22Rv1 (cell line): ENCODE data around the gene DVL2.

Experiments used
- H3K27ac ChIP-seq: fragments of 450-650 bp; 2 replicates; pipeline ENCODE4 v1.5.1; 2017
- ZFX ChIP-seq: fragments of 450-650 bp; IDR thresholded peaks from 2 replicates; pipeline ENCODE4 v1.6.1; 2017; ENCODE audit warnings: antibody characterized with exemption, borderline replicate concordance
- TF ChIP-seq, protein P1 (sequence below): fragments of 450-650 bp; IDR thresholded peaks from 2 replicates; pipeline ENCODE4 v1.5.1; 2017; ENCODE audit warnings: mild to moderate bottlenecking

Gene DVL2

DNA sequence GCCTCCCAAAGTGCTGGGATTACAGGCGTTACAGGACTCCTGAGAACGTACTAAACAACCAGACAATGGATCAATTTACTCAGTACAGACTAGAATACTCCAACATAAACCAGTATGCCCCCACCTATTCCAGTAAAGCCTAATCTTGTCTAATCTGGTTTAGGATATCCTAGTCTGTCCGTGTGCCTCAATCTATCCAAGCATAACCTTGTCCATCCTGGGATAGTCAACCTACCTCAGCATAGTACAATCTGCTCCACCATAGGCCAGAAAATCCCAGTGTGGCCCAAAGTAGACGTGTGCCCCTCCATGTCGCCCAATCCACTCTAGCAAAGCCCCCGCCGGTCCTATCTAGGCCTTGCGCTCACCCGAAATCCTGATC is 625 bp downstream of the DVL2 start:
- TF ChIP-seq, protein P1, sequence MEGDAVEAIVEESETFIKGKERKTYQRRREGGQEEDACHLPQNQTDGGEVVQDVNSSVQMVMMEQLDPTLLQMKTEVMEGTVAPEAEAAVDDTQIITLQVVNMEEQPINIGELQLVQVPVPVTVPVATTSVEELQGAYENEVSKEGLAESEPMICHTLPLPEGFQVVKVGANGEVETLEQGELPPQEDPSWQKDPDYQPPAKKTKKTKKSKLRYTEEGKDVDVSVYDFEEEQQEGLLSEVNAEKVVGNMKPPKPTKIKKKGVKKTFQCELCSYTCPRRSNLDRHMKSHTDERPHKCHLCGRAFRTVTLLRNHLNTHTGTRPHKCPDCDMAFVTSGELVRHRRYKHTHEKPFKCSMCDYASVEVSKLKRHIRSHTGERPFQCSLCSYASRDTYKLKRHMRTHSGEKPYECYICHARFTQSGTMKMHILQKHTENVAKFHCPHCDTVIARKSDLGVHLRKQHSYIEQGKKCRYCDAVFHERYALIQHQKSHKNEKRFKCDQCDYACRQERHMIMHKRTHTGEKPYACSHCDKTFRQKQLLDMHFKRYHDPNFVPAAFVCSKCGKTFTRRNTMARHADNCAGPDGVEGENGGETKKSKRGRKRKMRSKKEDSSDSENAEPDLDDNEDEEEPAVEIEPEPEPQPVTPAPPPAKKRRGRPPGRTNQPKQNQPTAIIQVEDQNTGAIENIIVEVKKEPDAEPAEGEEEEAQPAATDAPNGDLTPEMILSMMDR, result no peak
- no peak for TF ChIP-seq ZFX

DNA sequence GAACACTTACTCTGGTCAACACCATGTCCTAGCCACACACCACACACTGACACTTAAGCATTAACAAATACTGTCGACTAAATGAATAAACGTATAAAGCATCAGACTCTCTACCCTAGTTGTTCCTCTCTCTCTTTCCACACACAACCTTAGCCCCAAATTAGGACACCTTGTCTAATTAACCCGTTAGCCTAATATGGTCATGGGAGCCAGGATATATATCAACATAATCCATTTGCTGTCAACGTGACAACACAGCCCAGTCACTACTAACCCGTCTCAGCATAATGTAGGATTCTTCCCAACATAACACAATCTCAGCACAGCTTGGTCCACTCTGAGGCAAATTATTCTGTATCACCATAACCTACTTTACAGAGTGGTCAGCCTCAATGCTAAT is 2.2 kb downstream of the DVL2 start:
- H3K27ac ChIP-seq, result no peak overlapping the region
- no peak for TF ChIP-seq ZFX
- TF ChIP-seq, protein P1, result no peak

More for the DNA sequence above, 625 bp downstream of the DVL2 start:
- peak overlapping the region; percentile 98 for H3K27ac ChIP-seq

DNA sequence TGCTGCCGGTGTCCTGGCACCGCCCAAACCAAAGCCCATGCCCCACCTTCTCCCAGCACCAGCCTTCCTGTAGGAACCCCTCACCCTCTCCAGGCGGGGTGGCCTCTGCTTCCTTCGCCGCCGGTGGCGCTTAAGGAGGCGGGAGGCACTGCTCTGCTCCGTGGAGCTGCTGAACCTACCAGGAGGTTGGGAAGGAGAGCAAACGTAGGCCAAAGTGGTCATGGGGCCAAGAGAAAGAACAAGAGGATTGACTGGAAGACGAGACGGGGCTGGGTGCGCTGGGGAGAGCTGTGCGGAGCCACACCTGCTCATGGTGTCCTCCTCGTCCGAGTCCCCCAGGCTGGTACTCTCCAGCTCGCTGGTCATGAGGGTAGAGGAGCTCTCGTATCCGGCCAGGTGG is 4.8 kb downstream of the DVL2 start:
- no peak for TF ChIP-seq ZFX
- TF ChIP-seq, protein P1, result no peak
- H3K27ac ChIP-seq, result no peak overlapping the region

DNA sequence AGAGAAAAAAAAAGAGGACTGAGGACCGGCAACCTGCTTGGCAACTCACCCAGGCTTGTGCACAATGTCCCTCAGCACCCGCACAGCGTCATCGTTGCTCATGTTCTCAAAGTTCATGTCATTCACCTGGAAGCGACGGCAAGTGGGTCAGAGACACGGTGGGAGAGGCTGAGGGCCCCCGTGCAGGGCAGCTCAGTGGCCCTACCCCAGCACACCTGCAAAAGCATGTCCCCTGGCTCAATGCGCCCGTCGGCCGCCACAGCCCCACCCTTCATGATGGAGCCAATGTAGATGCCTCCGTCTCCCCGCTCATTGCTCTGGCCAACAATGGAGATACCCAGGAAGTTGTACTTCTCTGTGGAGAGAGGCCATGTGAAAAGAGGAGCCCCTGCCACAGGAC is 5.4 kb downstream of the DVL2 start:
- no peak overlapping the region; the same call in 1 of the 2 replicates for H3K27ac ChIP-seq
- TF ChIP-seq ZFX, result no peak
- TF ChIP-seq, protein P1, result no peak

DNA sequence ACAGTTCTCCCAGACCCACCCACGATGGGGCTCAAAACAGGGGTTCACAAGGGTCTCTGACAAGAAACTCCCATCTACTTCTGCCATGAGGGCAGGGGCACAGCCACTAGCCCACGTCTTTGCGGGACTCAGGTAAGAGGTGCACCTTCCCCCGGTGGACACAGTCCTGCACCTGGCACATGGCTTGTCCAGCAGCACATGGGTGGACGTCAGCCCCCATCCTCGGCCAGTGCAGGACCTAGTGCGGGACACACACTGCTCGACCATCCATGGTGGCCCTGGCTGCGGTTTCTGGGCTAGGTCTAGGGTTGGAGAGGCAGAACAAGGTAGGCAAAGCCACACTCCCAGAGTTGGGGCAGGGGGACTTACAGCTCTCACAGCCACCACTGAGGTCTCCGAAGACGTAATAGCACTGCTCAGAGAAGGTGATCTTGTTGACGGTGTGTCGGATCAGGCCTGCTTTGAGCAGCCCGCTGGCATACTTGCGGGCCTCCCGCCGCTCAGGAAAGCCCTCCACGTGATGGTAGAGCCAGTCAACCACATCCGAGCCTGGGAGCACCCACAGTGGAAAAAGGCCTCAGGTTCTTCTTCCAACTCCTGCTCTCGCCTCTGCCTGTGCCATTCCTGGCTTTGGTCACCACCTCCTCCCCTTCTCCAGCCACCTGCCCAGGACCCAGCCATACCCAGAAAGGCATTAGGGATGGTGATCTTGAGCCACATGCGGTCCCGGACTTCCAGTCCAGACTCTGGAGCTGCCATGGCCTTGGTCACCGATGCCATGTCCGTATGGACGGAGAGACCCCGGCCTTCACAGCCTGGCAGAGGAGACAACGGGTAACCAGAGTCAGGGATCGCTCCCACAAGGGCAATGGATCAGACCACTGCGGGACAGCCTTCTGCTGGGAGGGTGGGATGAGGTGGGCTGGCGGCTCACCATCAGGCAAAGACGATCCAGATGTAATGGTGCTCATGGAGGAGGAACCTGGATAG is 7.3 kb downstream of the DVL2 start:
- H3K27ac ChIP-seq, result peak overlapping the region; percentile 98; the same call in 1 of the 2 replicates
- TF ChIP-seq, protein P1, result no peak
- no peak for TF ChIP-seq ZFX

DNA sequence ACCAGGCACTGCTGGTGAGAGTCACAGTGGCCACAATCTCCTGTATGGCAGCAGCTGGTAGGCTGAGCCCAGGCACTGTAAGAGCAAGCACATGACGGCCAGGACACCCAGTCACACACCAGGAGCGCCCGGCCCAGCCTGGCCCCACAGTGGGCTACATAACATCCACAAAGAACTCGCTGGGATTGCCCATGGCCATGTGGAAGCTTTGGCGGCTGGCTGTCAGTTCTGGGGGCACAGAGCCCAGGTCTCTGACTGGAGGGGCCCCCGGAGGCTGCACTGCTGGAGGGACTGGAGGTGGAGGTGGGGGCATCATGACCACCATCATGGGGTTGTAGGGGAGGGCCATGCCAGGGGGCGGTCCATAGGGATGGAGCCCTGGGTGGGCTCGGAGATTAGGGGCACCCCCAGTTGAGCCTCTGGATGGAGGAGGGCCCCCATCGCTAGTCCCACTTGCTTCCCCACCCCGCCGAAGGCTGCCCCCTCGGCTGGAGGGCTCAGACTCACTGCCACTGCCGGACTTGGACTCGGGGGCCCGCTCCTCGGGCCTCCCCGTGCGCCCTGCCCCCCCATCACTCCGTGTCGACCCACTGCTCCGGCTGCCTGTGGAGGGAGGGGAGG is 8.5 kb downstream of the DVL2 start:
- TF ChIP-seq, protein P1, result no peak
- TF ChIP-seq ZFX, result no peak
- H3K27ac ChIP-seq, result peak overlapping the region; percentile 98
